Measurements from ENCODE around the gene PDCL2. TPM values are rescaled to one million over a fixed set of nuclear protein-coding genes. Genes with fewer than 3 reads are reported as not detected.

Gene PDCL2
- total and polyA plus RNA-seq, 2 of the 13 experiments (the other 11 are each of a cell fraction or from before 2014, with no cell fraction given): not detected

GRCh38 chr4:55509266-55509665 lies 82.8 kb downstream of the PDCL2 start:
- H3K4me3 ChIP-seq (replicated peaks in 1 of 3; ENCODE audit: insufficient read depth in 1 of 3, low read depth in 2 of 3, low read length in 3 of 3): no peak overlapping the region
- no TSS peak for BruUV-seq (replicated peaks)
- DNase-seq (ENCODE audit: low spot score) (no peak), ATAC-seq (no peak), FAIRE-seq (no peak)
- no peak overlapping the region for H3K9ac ChIP-seq (ENCODE audit: insufficient read depth, low read depth, low read length)
- H3K9me3 ChIP-seq (ENCODE audit: low read length): no peaks in the 10 kb centered on the region
- intact Hi-C loops (cut with micrococcal nuclease; ENCODE audit: unreplicated experiment): no loop called here
- no peaks in the 10 kb centered on the region; a peak in 1 of 5 replicates for H3K36me3 ChIP-seq (replicated peaks in 1 of 2; ENCODE audit: control insufficient read depth in 1 of 2, insufficient read depth in 2 of 2, low read length in 2 of 2)
- H2AFZ ChIP-seq (ENCODE audit: low read length): no peak overlapping the region
- no peaks in the 10 kb centered on the region for H3K27me3 ChIP-seq (ENCODE audit: control insufficient read depth in 1 of 2, insufficient read depth in 2 of 2, low read length in 2 of 2)
- H3K4me1 ChIP-seq (ENCODE audit: insufficient read depth, low read length): no peaks in the 10 kb centered on the region
- no peaks in the 10 kb centered on the region for H3K79me2 ChIP-seq (ENCODE audit: insufficient read depth, low read length)
- 83% methylated on average over 3 of the region's 3 CpGs for WGBS (ENCODE audit: low lambda C conversion rate)
- TF ChIP-seq TBL1XR1 (IDR thresholded peaks at IDR 0.05; ENCODE audit: borderline replicate concordance, low read length, partially characterized antibody): no peak
- no peak for TF ChIP-seq FOXA3 (CRISPR knock-in tag; IDR thresholded peaks at IDR 0.05)
- TF ChIP-seq NBN (conservative IDR thresholded peaks at IDR 0.05): no peak
- TF ChIP-seq BCL3 (CRISPR knock-in tag; IDR thresholded peaks at IDR 0.05): no peak
- TF ChIP-seq DNMT3B (CRISPR knock-in tag; conservative IDR thresholded peaks at IDR 0.05): no peak
- TF ChIP-seq RNF2 (conservative IDR thresholded peaks at IDR 0.05; ENCODE audit: low read depth): no peak
- TF ChIP-seq ZNF75D (CRISPR knock-in tag; IDR thresholded peaks at IDR 0.05; ENCODE audit: borderline replicate concordance): no peak
- TF ChIP-seq SSRP1 (CRISPR knock-in tag; IDR thresholded peaks at IDR 0.05): no peak
- TF ChIP-seq SRSF4 (IDR thresholded peaks at IDR 0.05; ENCODE audit: low read depth, low read length, poor library complexity, severe bottlenecking): no peak
- TF ChIP-seq ZNF761 (CRISPR knock-in tag; conservative IDR thresholded peaks at IDR 0.05): no peak
- no peak for TF ChIP-seq GFI1 (CRISPR knock-in tag; IDR thresholded peaks at IDR 0.05; ENCODE audit: borderline replicate concordance)
- no peak for TF ChIP-seq ZBTB1 (CRISPR knock-in tag; IDR thresholded peaks at IDR 0.05; ENCODE audit: borderline replicate concordance)
- no peak for TF ChIP-seq MYPOP (CRISPR knock-in tag; IDR thresholded peaks at IDR 0.05)
- no peak for TF ChIP-seq PLRG1 (conservative IDR thresholded peaks at IDR 0.05)
- no peak for TF ChIP-seq ZNF496 (CRISPR knock-in tag; IDR thresholded peaks at IDR 0.05; ENCODE audit: insufficient replicate concordance)
- no peak for TF ChIP-seq ZNF839 (CRISPR knock-in tag; IDR thresholded peaks at IDR 0.05; ENCODE audit: borderline replicate concordance)
- no peak for TF ChIP-seq NAIF1 (CRISPR knock-in tag; IDR thresholded peaks at IDR 0.05; ENCODE audit: borderline replicate concordance)
- no peak for TF ChIP-seq RERE (CRISPR knock-in tag; IDR thresholded peaks at IDR 0.05; ENCODE audit: low read depth)
- ChIA-PET CTCF (ENCODE audit: low intra/inter-chr PET ratio, low total read pairs) (no interaction called here), POLR2A (no interaction called here)
- in situ Hi-C loops (cut with HindIII; ENCODE audit: extremely low pct_ligation_motif_present, low pct_unique_long_range_greater_than_20kb): no loop called here
- no peak overlapping the region for H3K27ac ChIP-seq (ENCODE audit: extremely low read length, insufficient read depth, low read length)
- H4K20me1 ChIP-seq (ENCODE audit: insufficient read depth, low read length): 0 out of 2 replicates have a peak, but pooled peaks cover 2% of the 10 kb centered on the region
- no peak overlapping the region for H3K4me2 ChIP-seq (ENCODE audit: low read depth, low read length)
